ENCODE measurements around the gene FAM222B. TPM values are rescaled to one million over a fixed set of nuclear protein-coding genes. Genes with fewer than 3 reads are reported as not detected.

Gene FAM222B
- polyA plus RNA-seq, 1 experiment = 5.2 TPM

GRCh38 chr17:28747051-28747691 is 95.4 kb downstream of the FAM222B start:
- H3K36me3 ChIP-seq (ENCODE audit: control insufficient read depth, insufficient read depth, low read length) = peaks cover 36% of the 10 kb centered on the region
- POLR2A ChIA-PET = no interaction called here

DNA sequence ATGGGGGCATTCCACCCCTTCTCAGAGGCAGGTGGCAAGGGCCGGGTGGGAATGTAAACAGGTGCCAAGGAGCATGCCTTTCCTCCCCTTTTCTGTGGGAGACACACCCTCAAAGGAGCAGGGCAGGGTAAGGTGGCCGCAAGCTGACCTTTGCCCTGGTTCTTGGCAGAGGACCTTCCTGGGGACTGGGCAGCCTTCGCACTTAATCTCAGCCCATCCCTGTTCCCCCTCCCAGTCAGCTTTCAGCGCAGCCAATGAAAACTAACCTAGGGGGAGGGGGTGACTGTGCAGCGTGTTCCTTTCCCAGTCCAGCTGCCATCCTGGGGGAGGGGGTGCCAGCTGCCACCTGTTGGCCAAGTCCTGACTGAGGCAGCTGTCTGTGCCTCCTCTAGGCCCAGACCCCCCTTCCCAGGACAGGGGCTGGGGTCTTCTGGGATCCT is 96.0 kb downstream of the FAM222B start:
- POLR2A ChIA-PET = interaction anchor here (0.7 kb wide), 1 partner anchor 34 kb away, joined by 4 read pairs; no protein-coding TSS in a partner anchor
- no peak for DNase-seq (ENCODE audit: low read depth)
- no peak overlapping the region for H3K4me3 ChIP-seq (ENCODE audit: low read depth, low read length)
- CTCF ChIA-PET = interaction anchor here (11.0 to 18.7 kb wide), 2 partner anchors 16 to 18 kb away, joined by 95 to 416 read pairs; partner anchors contain the start of genes NEK8 and TLCD1
- peaks cover 35% of the 10 kb centered on the region for H3K36me3 ChIP-seq (ENCODE audit: control insufficient read depth, insufficient read depth, low read length)
- no peak for TF ChIP-seq CTCF (IDR thresholded peaks at IDR 0.05; ENCODE audit: insufficient read depth, low read depth, low read length)
- no peaks in the 10 kb centered on the region for H3K27me3 ChIP-seq (ENCODE audit: control insufficient read depth, insufficient read depth, low read length)

More at GRCh38 chr17:28747051-28747691, 95.4 kb downstream of the FAM222B start:
- Histone ChIP-seq H3K27me3 (ENCODE audit: control insufficient read depth, insufficient read depth, low read length) (no peaks in the 10 kb centered on the region), H3K4me3 (ENCODE audit: low read depth, low read length) (no peak overlapping the region)
- CTCF ChIA-PET = interaction anchor here (0.7 to 18.7 kb wide), 3 partner anchors 15 to 182 kb away, joined by 3 to 416 read pairs (median 95); partner anchors contain the start of genes NEK8 and TLCD1
- no peak for DNase-seq (ENCODE audit: low read depth)
- TF ChIP-seq CTCF (IDR thresholded peaks at IDR 0.05; ENCODE audit: insufficient read depth, low read depth, low read length) = no peak

DNA sequence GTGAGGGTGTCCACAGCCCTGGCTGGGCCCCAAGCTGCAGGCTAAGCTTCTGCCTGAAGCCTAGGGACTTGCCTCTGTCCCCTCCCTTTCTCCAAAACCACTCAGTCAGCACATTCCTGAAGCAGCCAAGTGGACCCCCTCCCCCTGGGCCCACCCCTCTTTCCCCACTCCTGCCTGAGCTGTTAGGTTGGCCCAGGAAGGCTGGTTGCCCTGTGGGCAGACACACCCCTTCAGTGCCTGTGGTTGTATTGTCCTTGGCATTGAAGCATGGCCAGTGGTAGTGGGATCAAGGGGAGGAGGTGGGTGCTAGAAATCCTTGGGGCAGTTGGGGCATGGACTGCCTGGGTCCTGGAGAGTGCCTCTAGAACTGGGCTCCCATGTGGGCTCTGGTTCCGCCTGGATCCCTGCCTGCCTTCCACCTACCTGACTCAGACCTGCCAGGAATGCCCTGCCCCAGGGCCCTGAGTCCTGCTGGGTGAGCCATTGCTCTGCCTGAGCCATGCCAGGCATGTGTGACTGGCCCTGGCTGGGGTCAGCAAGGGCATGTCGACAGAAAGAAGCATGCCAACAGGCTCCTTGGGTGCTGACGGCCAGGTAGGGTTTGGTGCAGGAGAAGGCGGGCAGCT is 96.7 kb downstream of the FAM222B start:
- H3K4me3 ChIP-seq (ENCODE audit: low read depth, low read length) = peak overlapping the region; percentile 86
- H3K27me3 ChIP-seq (ENCODE audit: control insufficient read depth, insufficient read depth, low read length) = no peaks in the 10 kb centered on the region
- H3K36me3 ChIP-seq (ENCODE audit: control insufficient read depth, insufficient read depth, low read length) = peaks cover 31% of the 10 kb centered on the region
- no peak for TF ChIP-seq CTCF (IDR thresholded peaks at IDR 0.05; ENCODE audit: insufficient read depth, low read depth, low read length)
- no peak for DNase-seq (ENCODE audit: low read depth)
- ChIA-PET CTCF (interaction anchor here (0.8 to 18.7 kb wide), 4 partner anchors 11 to 207 kb away, joined by 3 to 416 read pairs (median 49); partner anchors contain the start of genes NEK8 and TLCD1), POLR2A (interaction anchor here (0.7 to 0.9 kb wide), 2 partner anchors 17 to 33 kb away, joined by 3 to 4 read pairs; partner anchors contain the start of gene NEK8)

DNA sequence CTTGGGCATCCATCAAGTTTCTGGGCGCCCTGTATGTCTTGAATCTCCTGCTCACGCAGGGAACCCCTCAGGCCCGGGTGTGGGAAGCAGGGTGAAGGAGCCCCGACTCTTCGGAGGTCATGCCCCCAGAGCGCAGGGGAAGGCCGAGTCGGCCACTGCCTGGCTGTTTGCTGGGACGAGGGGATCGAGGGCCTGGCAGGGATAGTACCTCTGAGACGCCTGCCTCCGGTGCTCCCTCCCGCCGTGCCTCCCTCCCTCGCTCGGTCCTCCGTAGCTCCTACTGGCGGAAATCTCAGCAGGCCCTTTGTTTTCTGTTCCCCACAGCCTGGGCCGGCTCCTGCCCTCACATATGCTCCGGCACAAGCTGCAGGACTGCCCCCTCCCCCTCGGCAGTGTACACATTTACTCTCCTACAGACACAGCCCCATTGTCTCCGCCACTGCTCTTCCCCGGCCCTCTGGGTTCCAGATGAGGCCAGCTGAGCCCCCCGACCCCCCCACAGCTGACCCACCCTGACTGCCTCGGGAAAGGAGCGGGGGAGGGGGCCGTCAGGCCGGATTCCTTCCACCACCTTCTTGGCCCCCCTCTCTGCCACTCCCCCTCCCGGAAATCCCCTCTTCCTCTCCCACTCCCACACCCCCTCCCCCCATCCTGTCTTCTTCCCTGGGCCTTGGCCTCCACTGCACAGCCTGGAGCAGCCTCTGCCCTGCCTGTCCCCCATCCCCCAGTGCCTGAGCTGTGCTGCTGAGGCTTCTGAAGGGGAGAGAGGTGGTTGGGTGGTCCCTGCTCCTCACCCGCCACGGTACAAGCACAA is 97.4 kb downstream of the FAM222B start:
- POLR2A ChIA-PET = interaction anchor here (0.9 kb wide), 1 partner anchor 16 kb away, joined by 3 read pairs; the partner anchor contains the start of gene NEK8

More for the DNA sequence above, 97.4 kb downstream of the FAM222B start:
- Histone ChIP-seq H3K4me3 (ENCODE audit: low read depth, low read length) (peak overlapping the region; percentile 86), H3K27me3 (ENCODE audit: control insufficient read depth, insufficient read depth, low read length) (no peaks in the 10 kb centered on the region), H3K36me3 (ENCODE audit: control insufficient read depth, insufficient read depth, low read length) (peaks cover 24% of the 10 kb centered on the region)
- TF ChIP-seq CTCF (IDR thresholded peaks at IDR 0.05; ENCODE audit: insufficient read depth, low read depth, low read length) = no peak
- DNase-seq (ENCODE audit: low read depth) = no peak
- CTCF ChIA-PET = interaction anchor here (0.8 to 18.7 kb wide), 4 partner anchors 12 to 208 kb away, joined by 3 to 416 read pairs (median 49); partner anchors contain the start of genes NEK8 and TLCD1
